ENCODE data around the gene FAF2.
"Not testable (repeated sequence)": the region's sequence is repeated elsewhere in the genome, so short reads cannot be mapped to it uniquely, and the experiment has no call there.

Gene FAF2

GRCh38 chr5:176436656-176437055, 11.5 kb upstream of the FAF2 start:
- Histone ChIP-seq H3K27me3 (ENCODE audit: insufficient read depth, poor library complexity, severe bottlenecking) (no peaks in the 10 kb centered on the region), H3K4me1 (ENCODE audit: insufficient read depth, poor library complexity, severe bottlenecking) (peaks cover 11% of the 10 kb centered on the region), H3K9me3 (ENCODE audit: severe bottlenecking) (no peaks in the 10 kb centered on the region), H3K27ac (ENCODE audit: poor library complexity, severe bottlenecking) (no peak overlapping the region), H3K36me3 (ENCODE audit: low read depth) (no peaks in the 10 kb centered on the region), H3K4me3 (ENCODE audit: severe bottlenecking) (peak overlapping the region; percentile 4)
- TF ChIP-seq CTCF (IDR thresholded peaks at IDR 0.05; ENCODE audit: poor library complexity, severe bottlenecking) = no peak
- ATAC-seq (ENCODE audit: low read depth) (peak; percentile 62; the same call in 2 of the 3 replicates), DNase-seq (ENCODE audit: low spot score) (no peak)

GRCh38 chr5:176438959-176439757, 9.0 kb upstream of the FAF2 start:
- no peak for TF ChIP-seq CTCF (IDR thresholded peaks at IDR 0.05; ENCODE audit: poor library complexity, severe bottlenecking)
- H3K36me3 ChIP-seq (ENCODE audit: low read depth) = no peaks in the 10 kb centered on the region
- ATAC-seq (ENCODE audit: low read depth) = peak; percentile 81
- no peak overlapping the region for H3K27ac ChIP-seq (ENCODE audit: poor library complexity, severe bottlenecking)
- no peak overlapping the region for H3K4me3 ChIP-seq (ENCODE audit: severe bottlenecking)
- H3K27me3 ChIP-seq (ENCODE audit: insufficient read depth, poor library complexity, severe bottlenecking) = no peaks in the 10 kb centered on the region
- no peak for DNase-seq (ENCODE audit: low spot score)
- H3K4me1 ChIP-seq (ENCODE audit: insufficient read depth, poor library complexity, severe bottlenecking) = peaks cover 11% of the 10 kb centered on the region
- no peaks in the 10 kb centered on the region for H3K9me3 ChIP-seq (ENCODE audit: severe bottlenecking)

- no peak overlapping the region for H3K4me3 ChIP-seq (ENCODE audit: severe bottlenecking)
- H3K36me3 ChIP-seq (ENCODE audit: low read depth) = no peaks in the 10 kb centered on the region
- H3K27me3 ChIP-seq (ENCODE audit: insufficient read depth, poor library complexity, severe bottlenecking) = no peaks in the 10 kb centered on the region
- no peak for ATAC-seq (ENCODE audit: low read depth)
- H3K27ac ChIP-seq (ENCODE audit: poor library complexity, severe bottlenecking) = no peak overlapping the region
- DNase-seq (ENCODE audit: low spot score) = no peak
- peaks cover 11% of the 10 kb centered on the region for H3K4me1 ChIP-seq (ENCODE audit: insufficient read depth, poor library complexity, severe bottlenecking)
- H3K9me3 ChIP-seq (ENCODE audit: severe bottlenecking) = no peaks in the 10 kb centered on the region
- TF ChIP-seq CTCF (IDR thresholded peaks at IDR 0.05; ENCODE audit: poor library complexity, severe bottlenecking) = no peak
Measured at GRCh38 chr5:176440927-176441706, 7.1 kb upstream of the FAF2 start.

GRCh38 chr5:176441921-176442323, 6.3 kb upstream of the FAF2 start:
- TF ChIP-seq CTCF (IDR thresholded peaks at IDR 0.05; ENCODE audit: poor library complexity, severe bottlenecking) = no peak
- DNase-seq (ENCODE audit: low spot score) (no peak), ATAC-seq (ENCODE audit: low read depth) (peak; percentile 60)
- no peaks in the 10 kb centered on the region for H3K27me3 ChIP-seq (ENCODE audit: insufficient read depth, poor library complexity, severe bottlenecking)
- H3K9me3 ChIP-seq (ENCODE audit: severe bottlenecking) = no peaks in the 10 kb centered on the region
- H3K4me1 ChIP-seq (ENCODE audit: insufficient read depth, poor library complexity, severe bottlenecking) = peaks cover 9% of the 10 kb centered on the region
- no peak overlapping the region for H3K4me3 ChIP-seq (ENCODE audit: severe bottlenecking)
- H3K27ac ChIP-seq (ENCODE audit: poor library complexity, severe bottlenecking) = no peak overlapping the region
- H3K36me3 ChIP-seq (ENCODE audit: low read depth) = no peaks in the 10 kb centered on the region

- not testable (repeated sequence) for H3K4me1 ChIP-seq (ENCODE audit: insufficient read depth, poor library complexity, severe bottlenecking); H3K27me3 ChIP-seq (ENCODE audit: insufficient read depth, poor library complexity, severe bottlenecking); H3K4me3 ChIP-seq (ENCODE audit: severe bottlenecking); H3K36me3 ChIP-seq (ENCODE audit: low read depth); DNase-seq (ENCODE audit: low spot score); H3K9me3 ChIP-seq (ENCODE audit: severe bottlenecking); ATAC-seq (ENCODE audit: low read depth); H3K27ac ChIP-seq (ENCODE audit: poor library complexity, severe bottlenecking)
Measured at GRCh38 chr5:176442911-176443310, 5.3 kb upstream of the FAF2 start.

Measured in RWPE2 (cell line).